HG03521 (cell line): ENCODE data around the gene CTSS.

Experiments
- ATAC-seq: cut with Tn5 transposase; IDR thresholded peaks from one replicate; pipeline ENCODE4 v1.9.1; 2021; ENCODE audit warnings: mild to moderate bottlenecking, moderate library complexity; ENCODE audit not compliant: unreplicated experiment

Gene CTSS

GRCh38 chr1:150706091-150706490 is 59.5 kb downstream of the CTSS start:
- no peak for ATAC-seq

GRCh38 chr1:150703427-150703826 is 62.2 kb downstream of the CTSS start:
- ATAC-seq = no peak

DNA sequence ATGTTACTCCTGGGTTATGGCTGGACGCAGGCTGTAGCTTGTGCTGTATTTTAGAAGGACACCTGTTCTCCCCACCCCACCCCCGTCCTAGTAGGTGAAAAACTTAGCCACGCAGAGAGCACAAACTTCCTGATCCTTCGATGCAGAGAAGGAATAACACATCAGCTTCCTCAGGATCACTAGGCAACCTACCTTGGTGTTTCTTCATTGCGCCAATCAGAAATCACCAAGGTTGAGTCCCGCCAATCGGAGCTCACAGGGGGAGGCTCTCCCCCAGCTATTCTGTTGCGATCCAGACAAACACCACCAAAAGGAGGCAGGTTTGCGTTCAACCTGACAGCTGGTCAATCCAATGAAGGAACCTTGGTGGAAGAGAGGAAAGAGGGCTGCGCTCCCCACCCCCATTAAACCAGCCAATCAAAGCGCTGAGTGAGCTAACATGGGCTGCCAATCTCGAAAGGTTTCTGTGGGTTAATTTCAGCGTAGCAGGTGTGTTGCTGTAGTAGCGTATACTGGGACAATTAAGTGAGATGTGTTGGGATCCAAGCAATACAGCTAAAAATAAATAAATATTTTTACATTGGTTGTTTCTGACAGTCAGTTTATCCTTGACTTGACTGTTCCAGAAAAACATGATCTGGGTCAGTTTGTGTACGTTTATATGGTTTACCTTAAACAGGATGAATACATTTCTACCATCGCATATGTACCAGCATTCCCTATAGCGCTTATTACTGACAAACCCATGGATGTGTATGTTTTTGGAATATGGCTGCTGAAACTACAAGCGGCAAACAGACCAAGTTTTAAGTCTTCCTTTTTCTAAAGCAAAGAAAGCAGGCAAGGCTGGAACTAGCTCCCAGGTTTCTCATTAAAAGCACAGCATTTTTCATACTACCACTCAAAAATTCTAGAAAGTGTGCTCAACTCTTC is 68.3 kb downstream of the CTSS start, which contains the start of gene GOLPH3L:
Gene GOLPH3L (minus strand): TSS at position 160 of the 933 bp plus-strand sequence. CDS start 2,316 bp downstream, outside the sequence.
- peak; percentile 99 for ATAC-seq

GRCh38 chr1:150696590-150696989 is 69.0 kb downstream of the CTSS start:
- ATAC-seq = no peak

DNA sequence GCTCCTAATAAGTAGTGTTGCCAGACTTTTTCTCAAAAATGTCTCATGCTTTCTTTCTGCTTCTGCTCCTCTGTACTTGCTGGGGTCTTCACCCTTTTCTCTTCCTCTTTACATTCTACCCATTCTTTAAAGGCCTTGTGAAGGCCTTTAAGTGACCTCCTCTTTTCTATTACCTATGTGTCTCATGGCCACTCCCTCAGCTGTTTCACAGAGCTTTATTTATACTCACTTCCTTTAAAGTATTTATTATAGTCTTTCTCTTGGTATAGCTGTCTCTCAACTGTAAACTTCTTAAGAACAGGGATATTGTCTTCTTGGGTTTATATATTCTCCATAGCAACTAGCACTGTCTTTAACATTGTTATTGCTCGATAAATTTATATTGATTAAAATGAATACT is 69.4 kb downstream of the CTSS start:
- ATAC-seq = no peak

DNA sequence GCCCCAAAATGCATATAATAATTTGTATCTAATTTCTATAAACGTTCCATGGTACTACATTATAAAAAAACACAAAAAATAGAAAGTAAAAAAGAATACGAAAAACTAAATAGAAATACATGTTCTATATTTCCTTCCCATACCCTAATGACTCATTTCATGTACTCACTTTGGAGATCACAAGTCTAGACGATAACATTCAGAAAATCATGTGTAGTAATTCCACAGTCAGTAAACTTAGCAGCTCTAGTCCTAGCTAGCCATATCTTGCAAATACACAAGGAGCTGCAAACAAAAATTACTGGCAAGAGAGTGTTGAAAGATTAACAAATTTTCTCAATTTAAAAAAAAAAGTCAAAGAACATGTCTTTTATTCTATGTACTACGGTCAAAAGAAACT is 70.0 kb downstream of the CTSS start:
- ATAC-seq = no peak

DNA sequence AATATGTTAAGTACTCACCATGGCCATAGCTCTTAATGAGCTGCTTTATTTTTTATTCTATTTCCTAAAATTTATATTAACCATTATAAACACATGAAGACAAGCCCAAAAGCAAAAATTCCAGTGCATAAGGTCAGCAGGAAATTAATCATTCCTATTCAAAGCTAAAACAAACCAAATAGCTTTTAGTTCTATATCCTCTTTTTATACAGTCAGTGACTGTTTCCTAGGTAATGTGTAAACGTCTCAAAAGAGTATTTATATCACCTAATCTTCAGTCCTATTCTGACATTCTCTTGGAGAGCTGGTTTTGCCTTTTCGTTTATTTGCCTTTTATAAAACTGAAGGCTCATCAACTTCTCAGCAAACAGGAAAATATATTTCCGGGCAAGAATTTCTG is 72.9 kb downstream of the CTSS start:
- ATAC-seq = no peak

- no peak for ATAC-seq
These were observed 76.8 kb downstream of the CTSS start for GRCh38 chr1:150688763-150689162.

DNA sequence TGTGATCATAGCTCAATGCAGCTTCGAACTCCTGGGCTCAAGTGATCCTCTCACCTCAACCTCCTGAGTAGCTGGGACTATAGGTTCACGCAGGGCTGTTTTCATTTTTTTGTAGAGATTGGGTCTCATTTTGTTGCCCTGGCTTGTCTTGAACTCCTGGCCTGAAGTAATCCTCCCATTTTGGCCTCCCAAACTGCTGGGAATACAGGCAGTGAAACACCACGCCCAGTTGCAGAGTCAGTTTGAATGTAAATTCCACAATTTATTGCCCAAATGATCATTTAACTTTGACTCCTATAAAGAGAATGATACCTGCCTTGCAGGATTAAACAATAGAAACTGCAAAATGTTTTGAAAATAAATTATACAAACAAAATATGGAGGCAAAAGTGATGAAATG is 79.3 kb downstream of the CTSS start:
- no peak for ATAC-seq

- no peak for ATAC-seq
These were observed 81.7 kb downstream of the CTSS start for GRCh38 chr1:150683914-150684313.
